ENCODE data around the gene MRPL50. TPM values are rescaled to one million over a fixed set of nuclear protein-coding genes. Genes with fewer than 3 reads are reported as not detected.

MRPL50 gene
- 24.1 TPM for total RNA-seq

DNA sequence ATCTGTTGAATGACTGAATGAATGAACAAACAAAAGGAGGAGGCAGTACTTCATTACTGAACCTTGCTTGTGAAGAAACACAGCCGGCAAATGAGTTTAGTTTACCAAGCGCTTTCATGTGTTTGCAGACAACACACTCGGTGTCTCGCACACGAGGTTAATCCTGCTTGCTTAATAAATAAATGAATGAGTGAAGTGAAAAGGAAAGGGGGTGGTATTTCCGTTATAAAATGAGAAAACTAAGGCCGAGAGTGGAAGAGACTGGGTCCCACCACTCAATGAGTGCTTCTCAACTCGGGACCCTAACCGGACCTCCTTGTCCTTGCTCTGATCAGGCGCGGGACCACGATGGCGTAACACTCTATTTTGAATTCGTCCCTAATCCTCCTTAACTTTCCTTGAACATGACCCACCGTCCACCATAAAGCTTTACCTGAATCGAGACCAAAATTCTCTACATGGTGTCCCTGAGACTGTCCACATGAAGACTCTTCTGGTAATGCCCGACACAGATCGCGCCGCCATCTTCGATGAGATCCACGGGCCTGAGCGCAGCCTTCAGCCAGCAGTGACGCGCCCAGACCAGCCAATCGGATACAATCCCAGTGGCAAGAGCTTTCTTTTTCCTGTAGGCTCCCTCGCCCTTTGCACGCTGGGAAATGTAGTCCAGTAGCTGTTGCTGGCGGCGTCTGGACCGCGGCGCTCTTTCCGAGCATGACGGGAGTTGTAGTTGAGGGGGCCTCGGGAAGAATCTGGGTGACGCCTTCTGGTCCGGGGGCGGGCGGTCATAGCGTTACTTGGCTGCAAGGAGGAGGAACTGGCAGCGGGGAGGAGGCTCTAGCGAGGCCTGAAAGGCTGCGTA lies at the start of gene MRPL50, which contains the start of gene ZNF189:
Gene MRPL50, minus strand, starts transcription at position 551 of the 862 bp plus-strand sequence. Its CDS starts 26 bp downstream, at position 525.
Gene ZNF189, plus strand, starts transcription at position 784 of the 862 bp plus-strand sequence. CDS start 306 bp downstream, outside the sequence.

DNA sequence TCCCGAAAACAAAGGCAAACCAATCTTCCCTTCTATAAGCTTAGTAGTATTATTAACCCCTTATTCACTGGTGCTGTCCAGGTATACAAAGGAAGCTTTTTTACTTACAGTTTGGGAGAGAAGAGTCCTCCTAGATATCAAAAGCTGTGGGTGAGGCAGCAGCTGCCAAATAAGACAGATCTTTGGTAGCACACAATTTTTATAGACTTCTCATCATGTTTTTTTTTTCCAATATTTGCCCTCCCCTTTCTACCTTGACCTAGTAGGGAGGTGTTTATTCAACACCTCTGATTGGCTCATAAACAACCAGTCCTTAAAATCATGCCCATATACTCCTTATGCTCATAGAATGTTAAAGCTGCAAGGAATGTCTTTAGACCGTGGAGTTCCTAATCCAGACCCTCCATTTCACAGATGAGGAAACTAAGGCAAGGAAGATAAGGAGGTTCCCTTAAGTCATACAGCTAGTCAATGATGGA lies 37.2 kb upstream of the MRPL50 start, which contains the start of gene ALDOB:
Gene ALDOB, minus strand, starts transcription at position 174 of the 479 bp plus-strand sequence. CDS start 4,887 bp downstream, outside the sequence.

DNA sequence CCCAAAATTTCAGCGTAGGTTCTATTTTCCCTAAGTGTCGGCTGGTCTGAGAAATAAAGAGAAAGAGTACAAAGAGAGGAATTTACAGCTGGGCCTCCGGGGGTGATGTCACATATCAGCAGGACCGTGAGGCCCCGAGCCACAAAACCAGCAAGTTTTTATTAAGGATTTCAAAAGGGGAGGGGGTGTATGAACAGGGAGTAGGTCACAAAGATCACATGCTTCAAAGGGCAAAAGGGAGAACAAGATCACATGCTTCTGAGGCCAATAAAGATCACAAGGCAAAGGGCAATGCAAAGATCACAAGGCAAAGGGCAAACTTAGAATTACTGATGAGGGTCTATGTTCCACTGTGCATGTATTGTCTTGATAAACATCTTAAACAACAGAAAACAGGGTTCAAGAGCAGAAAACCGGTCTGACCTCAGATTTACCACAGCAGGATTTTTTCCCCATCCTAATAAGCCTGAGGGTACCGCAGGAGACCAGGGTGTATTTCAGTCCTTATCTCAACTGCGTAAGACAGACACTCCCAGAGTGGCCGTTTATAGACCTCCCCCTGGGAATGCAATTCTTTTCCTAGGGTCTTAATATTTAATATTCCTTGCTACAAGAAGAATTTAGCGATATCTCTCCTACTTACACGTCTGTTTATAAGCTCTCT lies 13.4 kb downstream of the MRPL50 start, which contains the start of gene BAAT:
Gene BAAT, minus strand, starts transcription at position 134 of the 664 bp plus-strand sequence. CDS start 13,602 bp downstream, outside the sequence.

Other genes starting within 250 kb of the MRPL50 start
- gene BAAT, start 13.6 kb downstream of the MRPL50 start, total RNA-seq: 0.06 TPM
- gene ZNF189, start 233 bp upstream of the MRPL50 start, total RNA-seq: 31.7 TPM
- 168 TPM for gene ALDOB, start 37.2 kb upstream of the MRPL50 start, total RNA-seq
- 24.8 TPM for gene RNF20, start 135.2 kb upstream of the MRPL50 start, total RNA-seq
- 0.23 TPM for gene PPP3R2, start 196.4 kb upstream of the MRPL50 start, total RNA-seq

Data from metanephros (tissue), 1 donor.